ENCODE data around the gene SLC25A14.

SLC25A14 gene

DNA sequence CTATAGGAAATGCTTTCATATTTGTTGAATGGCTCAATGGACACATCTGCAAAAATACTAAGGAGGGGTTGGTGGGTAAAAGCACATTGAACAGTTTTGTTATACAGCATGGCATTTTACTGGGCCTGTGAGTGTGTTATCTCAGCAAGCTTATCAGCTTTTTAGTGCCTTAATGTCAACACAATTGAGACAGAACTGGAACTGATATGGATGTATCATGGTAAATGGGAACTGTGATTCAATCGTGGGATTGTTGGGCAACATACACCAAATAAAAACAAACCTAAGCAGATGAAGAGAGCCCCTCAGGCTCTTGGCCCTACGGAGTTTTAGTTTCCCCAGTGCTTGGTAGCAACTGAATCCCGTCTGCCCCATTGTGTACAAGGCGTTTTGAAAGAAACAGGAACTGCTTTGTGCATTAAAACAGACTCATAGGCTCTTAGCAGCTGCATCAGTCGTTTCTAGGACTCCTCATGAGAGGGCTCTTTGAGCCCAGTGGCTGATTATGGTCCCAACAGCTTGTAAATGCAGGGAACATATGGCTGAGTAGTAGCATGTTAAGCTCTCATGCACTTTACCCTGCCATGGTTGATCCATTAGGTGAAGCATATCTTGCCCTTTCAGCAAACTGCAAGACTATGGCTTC is 38.4 kb downstream of the SLC25A14 start:
- DNase-seq (ENCODE audit: low read depth) = no peak

GRCh38 chrX:130385520-130385919 is 45.8 kb downstream of the SLC25A14 start, which contains the start of gene GPR119:
GPR119 (minus strand) TSS chrX:130385674; CDS start chrX:130385447, 227 bp downstream.
- no peak for DNase-seq (ENCODE audit: low read depth)

DNA sequence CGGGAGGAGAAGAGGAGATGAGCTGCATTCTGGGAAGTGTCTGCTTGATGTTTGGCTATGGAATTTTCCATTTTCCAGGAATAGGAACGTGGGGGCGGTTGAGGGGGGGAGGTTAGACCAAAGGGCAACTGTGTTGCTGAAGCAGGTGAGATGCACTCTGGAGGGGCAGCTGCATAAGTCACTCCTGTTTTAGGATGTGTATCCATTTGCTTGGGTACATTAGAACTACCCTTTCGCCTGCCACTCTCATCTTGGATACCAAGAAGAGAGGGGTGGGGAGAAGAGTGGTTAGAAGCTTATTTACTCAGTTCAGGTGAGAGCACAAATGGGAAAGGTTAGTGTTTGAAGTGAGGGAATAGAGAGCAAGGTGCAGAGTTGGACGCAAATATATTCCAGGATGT is 46.7 kb downstream of the SLC25A14 start:
- no peak for DNase-seq (ENCODE audit: low read depth)

- no peak for DNase-seq (ENCODE audit: low read depth)
These were observed 53.8 kb downstream of the SLC25A14 start for GRCh38 chrX:130393451-130394074.

DNA sequence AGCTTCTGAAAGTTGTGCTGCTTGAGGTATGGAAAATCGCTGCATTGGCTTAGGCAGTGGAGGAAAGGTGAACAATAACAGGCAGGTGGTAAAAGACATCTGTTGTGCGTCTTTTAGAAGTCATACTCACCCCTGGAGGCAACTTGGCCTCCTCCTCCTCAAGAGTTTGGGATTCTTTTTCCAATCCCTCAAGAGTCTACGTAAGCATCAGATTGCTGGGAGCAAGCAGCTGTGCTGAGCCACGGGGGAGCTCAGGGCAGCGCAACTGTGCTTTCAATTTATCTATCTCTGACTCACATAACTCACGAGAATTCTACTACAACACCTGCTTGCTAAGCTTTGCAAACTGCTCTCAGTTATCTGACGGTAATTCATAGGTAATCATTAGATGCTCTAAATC is 55.6 kb downstream of the SLC25A14 start:
- no peak for DNase-seq (ENCODE audit: low read depth)

- peak; percentile 56 for DNase-seq (ENCODE audit: low read depth)
These were observed 61.9 kb downstream of the SLC25A14 start, which contains the start of gene RBMX2 for GRCh38 chrX:130401415-130402207. RBMX2 (plus strand) TSS chrX:130401987; CDS start chrX:130402033, 46 bp downstream.

GRCh38 chrX:130402208-130402684 is 62.5 kb downstream of the SLC25A14 start:
- DNase-seq (ENCODE audit: low read depth) = no peak

DNA sequence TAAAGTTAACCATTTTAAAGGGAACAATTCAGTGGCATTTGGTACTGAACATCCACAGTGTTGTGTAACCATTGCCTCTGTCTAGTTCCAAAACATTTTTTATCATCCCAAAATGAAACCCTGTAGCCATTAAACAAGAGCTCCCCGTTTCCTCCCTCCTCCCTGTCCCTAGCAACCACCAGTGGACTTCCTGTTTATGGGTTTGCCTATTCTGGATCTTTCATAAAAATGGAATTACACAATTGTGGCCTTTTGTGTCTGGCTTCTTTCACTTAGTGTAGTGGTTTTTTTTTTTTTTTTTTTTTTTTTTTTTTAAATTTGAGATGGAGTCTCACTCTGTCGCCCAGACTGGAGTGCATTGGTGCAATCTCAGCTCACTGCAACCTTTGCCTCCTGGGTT is 73.7 kb downstream of the SLC25A14 start:
- no peak for DNase-seq (ENCODE audit: low read depth)

DNA sequence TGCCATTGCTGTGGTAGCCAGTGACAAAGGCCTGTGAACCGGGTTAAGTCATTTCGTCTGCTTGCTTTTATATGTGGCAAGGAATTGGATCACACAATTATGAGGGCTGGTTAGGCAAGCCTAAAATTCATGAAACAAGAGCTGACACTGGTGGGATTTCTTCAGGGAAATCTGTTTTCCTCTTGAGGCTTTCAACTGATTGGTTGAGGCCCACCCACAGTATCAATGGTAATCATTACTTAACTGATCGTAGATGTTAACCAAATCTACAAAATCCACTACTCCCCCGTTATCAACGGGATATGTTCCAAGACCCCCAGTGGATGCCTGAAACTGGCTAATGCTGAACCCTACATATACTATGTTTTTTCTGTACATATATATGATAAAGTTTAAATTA is 75.1 kb downstream of the SLC25A14 start:
- DNase-seq (ENCODE audit: low read depth) = no peak

DNA sequence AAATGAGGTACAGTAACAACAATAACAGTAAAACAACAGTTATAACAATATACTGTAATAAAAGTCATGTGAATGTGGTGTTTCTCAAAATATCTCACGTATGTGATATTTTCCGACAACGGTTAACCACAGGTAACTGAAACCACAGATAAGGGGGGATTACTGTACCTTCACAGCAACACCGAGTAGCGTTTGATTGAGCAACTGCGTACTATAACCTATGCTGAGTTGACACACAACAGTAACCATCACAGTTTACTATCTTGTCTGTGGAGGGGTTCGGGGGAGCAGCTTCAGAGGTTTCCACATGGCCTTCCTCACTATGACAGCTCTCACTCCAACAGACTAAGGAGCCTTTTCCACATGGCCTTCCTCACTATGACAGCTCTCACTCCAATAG is 75.5 kb downstream of the SLC25A14 start:
- DNase-seq (ENCODE audit: low read depth) = no peak

DNA sequence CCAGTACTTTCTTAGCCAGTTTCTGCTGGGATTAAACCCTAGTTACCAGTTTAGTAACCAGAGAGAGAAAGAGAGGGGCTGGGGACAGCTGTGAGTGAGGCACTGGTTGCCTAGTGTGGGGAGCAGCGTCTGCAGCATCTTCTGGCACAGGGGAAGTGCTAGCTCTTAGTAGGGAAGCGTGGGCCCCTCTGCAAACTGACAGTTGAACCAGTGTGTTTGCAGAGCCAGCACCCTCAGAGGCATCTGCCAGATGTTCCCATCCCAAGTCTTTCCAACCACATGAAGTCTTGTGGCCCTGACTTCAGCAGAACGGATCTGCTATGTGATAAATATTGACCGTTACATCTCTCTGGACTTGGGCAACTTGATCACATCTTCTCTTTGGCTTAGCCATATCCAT is 77.1 kb downstream of the SLC25A14 start:
- DNase-seq (ENCODE audit: low read depth) = no peak

DNA sequence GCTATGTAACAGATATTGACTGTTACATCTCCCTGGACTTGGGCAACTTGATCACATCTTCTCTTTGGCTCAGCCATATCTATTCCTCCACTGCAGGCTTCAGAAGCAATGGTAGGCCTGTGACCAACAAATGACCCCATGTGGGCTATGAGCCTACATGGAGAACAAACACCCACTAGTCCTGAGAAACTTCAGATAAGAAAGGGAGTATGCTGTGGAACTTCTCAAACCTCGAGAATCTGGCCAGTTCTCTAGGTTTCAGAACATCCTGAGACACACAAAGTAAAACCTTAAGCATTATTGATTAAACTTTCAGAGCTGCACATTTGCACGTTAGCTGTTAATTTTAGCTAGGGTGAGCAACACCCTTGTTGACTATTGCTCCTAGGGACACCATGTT is 78.3 kb downstream of the SLC25A14 start:
- DNase-seq (ENCODE audit: low read depth) = no peak

- DNase-seq (ENCODE audit: low read depth) = no peak
These were observed 79.0 kb downstream of the SLC25A14 start for GRCh38 chrX:130418740-130419139.

DNA sequence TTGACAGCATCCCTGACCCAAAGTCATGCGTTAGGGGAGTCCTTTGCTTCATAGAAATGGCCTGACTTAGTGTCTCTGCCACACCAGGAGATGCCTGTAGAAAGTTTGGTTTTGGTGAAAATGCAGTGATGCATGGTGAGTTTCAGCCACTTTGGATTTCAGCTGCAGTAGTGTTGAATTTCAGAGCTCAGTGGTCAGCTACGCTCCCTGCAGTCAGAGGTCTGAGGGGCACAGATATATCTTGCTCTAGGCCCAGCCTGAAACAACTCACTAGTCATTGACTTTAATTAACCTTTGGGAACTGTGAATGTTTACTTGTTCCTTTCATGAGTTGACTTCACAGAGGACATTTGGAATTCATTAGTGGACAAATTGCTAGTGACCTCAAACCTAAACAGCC is 79.5 kb downstream of the SLC25A14 start:
- DNase-seq (ENCODE audit: low read depth) = no peak

Data from activated T-helper 9 cell treated with anti-CD3 and anti-CD28 coated beads, Interleukin-2, amount 50 U/mL, for 16 hours (primary cell).